Kidney capillary endothelial cell (primary cell): ENCODE results near the gene PDE6B.

Experiments used
- DNase-seq: peaks from one replicate; pipeline ENCODE4 v3.0.0-alpha.2; 2018; ENCODE audit warnings: low spot score

The PDE6B gene

GRCh38 chr4:600850-601515, 24.4 kb upstream of the PDE6B start:
- no peak for DNase-seq

GRCh38 chr4:601612-602558, 23.5 kb upstream of the PDE6B start:
- no peak for DNase-seq

GRCh38 chr4:602559-602942, 22.8 kb upstream of the PDE6B start:
- DNase-seq, result no peak

- no peak for DNase-seq
Measured at GRCh38 chr4:604131-604530, 21.2 kb upstream of the PDE6B start.

GRCh38 chr4:605702-606425, 19.5 kb upstream of the PDE6B start:
- no peak for DNase-seq

GRCh38 chr4:608236-608635, 17.1 kb upstream of the PDE6B start:
- no peak for DNase-seq

DNA sequence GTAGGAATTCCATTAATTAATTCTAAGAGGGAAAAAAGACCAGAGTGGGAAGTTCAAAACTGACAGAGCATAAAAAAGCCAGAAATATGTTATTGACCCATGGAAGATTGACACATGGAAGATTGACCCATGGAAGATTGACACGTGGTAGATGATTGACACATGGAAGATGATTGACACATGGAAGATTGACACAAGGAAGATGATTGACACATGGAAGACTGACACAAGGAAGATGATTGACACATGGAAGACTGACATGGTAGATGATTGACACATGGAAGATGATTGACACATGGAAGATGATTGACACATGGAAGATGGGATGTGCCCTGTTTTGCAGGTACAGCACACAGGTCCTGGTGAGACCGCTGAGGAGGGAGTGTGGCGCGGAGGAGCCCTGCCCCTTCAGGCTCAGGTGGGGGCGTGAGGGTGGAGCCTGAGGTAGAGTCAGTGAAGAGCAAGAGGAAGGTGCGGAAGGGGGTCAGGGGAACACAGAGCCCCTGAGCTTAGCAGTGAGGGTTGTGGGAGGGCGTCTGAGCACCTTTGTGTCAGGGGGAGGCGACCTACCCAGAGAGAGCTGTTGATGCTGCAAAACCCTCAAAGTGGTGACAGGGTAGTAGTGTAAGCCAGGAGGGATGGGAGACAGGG, 15.8 kb upstream of the PDE6B start:
- no peak for DNase-seq

DNA sequence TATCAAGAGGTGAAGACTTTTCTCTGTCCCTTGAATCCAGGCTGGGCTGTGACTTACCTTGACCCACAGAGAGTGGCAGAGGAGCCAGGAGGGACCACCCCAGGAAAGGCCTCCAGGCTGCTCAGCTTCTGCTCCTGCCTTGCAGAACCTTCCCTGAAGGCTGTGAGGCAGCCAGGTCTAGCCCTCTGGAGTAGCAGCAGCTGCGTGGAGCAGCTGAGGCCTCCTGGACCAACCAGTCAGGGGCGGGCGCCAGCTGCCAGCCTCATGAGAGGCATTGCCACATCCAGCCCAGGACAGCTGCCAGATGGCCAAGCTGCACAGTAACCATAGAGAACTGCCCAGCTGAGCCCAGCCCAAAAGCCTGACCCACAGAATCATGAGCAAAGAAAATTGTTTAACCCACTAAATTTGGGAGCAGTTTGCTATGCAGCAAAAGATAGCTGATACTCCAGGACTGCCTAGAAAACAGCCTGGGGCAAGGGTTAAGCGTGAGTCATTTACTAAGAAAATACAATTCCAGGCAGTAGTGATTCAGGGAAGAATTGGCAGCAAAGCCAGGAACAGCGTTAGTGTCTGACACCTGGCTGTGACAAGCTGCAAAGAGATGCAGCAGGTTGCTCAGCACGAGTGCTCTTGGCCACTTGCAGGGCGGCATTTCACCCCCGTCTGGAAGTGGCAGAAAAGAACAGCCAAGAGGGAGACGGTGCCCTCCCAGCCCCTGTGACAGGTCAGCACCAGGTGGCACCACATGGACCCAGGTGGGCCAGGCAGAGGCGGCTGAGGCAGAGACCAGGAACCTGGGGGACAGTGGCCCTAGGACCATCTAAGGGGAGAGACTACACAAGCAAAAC, 14.7 kb upstream of the PDE6B start:
- no peak for DNase-seq

GRCh38 chr4:612052-612748, 13.2 kb upstream of the PDE6B start:
- DNase-seq, result no peak

DNA sequence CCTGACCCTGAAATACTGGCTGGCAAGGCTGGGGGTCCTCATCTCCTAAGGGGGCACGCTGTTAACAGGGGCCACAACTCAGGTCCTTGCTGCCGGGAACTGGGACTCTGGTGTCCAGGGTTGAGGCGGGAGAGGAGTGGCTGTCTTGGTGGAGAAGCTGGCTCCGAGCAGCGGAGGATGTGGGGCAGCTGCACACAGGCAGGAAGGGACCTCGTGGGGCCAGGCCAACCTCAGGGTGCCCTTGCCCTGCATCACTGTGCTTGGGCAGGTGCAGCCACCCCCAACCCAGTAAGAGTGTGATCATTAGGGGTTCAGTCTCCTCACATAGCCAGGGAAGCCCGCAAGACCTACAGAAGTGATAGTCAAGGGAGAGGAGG, 12.6 kb upstream of the PDE6B start:
- DNase-seq, result no peak

DNA sequence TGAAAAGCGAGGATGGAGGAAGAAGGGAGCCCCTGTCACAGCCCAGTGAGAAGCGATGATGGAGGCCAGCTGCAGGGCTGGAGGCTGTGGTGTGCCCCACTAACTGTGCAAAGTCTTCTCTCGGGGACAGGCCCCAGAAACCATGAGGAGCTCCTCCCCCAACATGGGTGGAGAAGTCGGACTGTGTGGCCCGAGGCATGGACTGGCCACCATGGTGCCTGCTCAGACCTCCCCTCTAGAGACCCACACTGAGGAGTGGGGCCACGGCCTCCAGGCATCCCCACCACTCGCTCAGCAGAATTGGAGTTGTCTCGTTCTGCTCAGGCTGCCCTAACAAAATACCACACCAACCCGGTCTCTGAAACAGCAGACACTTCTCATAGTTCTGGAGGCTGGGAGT, 12.2 kb upstream of the PDE6B start:
- no peak for DNase-seq

GRCh38 chr4:616091-616490, 9.3 kb upstream of the PDE6B start:
- no peak for DNase-seq

GRCh38 chr4:616911-617643, 8.3 kb upstream of the PDE6B start:
- DNase-seq, result no peak

- no peak for DNase-seq
Measured at GRCh38 chr4:617644-618641, 7.4 kb upstream of the PDE6B start.

- DNase-seq, result no peak
Measured at GRCh38 chr4:620201-620600, 5.2 kb upstream of the PDE6B start.

GRCh38 chr4:620851-621261, 4.5 kb upstream of the PDE6B start:
- no peak for DNase-seq

- no peak for DNase-seq
Measured at GRCh38 chr4:621296-622070, 3.9 kb upstream of the PDE6B start.
